H1 (cell line): ENCODE results near the gene KCNA10. TPM values are rescaled to one million over a fixed set of nuclear protein-coding genes. Genes with fewer than 3 reads are reported as not detected.
A peak's percentile ranks its signal among the peaks of the same experiment; 100 is the strongest.

Experiments
- CTCF ChIA-PET: fragments of 300-600 bp; sonication (Branson Sonifier 250); formaldehyde crosslinking; loops from one replicate; lab custom pipeline; 2021; ENCODE audit not compliant: partially characterized antibody; lab: Charles Lee
- POLR2A ChIA-PET: fragments of 300-600 bp; sonication (Branson Sonifier 250); formaldehyde crosslinking; loops from one replicate; lab custom pipeline; 2021; ENCODE audit warnings: inconsistent platforms; ENCODE audit not compliant: partially characterized antibody; lab: Charles Lee
- DNase-seq, 2 experiments: peaks; one replicate each; pipeline versions ENCODE4 v3.0.0 to v3.0.0-alpha.2; 2010 to 2022; ENCODE audit warnings: low spot score in 2 of 2, low read depth in 1 of 2, mixed read lengths in 1 of 2
- FAIRE-seq: peaks from 2 replicates; lab custom pipeline; 2011; peaks lifted over from hg19 to GRCh38; lab: Jason Lieb, UNC
- H2AFZ ChIP-seq: 2 replicates; pipeline ENCODE4 v1.8.1; 2012; ENCODE audit warnings: low read length, inconsistent platforms
- H2AK5ac ChIP-seq: 2 replicates; pipeline ENCODE4 v1.6.1; 2013; ENCODE audit warnings: low read depth, low read length
- H2BK120ac ChIP-seq: replicated peaks from 2 replicates; pipeline ENCODE3; 2013; ENCODE audit warnings: low read depth, low read length, inconsistent platforms
- H2BK12ac ChIP-seq: 2 replicates; pipeline ENCODE4 v1.6.1; 2013; ENCODE audit warnings: low read depth, low read length
- H2BK15ac ChIP-seq: 2 replicates; pipeline ENCODE4 v1.6.1; 2013; ENCODE audit warnings: low read length
- H2BK20ac ChIP-seq: 2 replicates; pipeline ENCODE4 v1.6.1; 2013; ENCODE audit warnings: low read length
- H2BK5ac ChIP-seq: 2 replicates; pipeline ENCODE4 v1.6.1; 2013; ENCODE audit warnings: low read depth, low read length
- H3K14ac ChIP-seq: 2 replicates; pipeline ENCODE4 v1.6.1; 2013; ENCODE audit warnings: inconsistent platforms; ENCODE audit not compliant: insufficient read length
- H3K18ac ChIP-seq: 2 replicates; pipeline ENCODE4 v1.6.1; 2013; ENCODE audit warnings: low read length; ENCODE audit errors: extremely low read depth
- H3K23ac ChIP-seq: 2 replicates; pipeline ENCODE4 v1.6.1; 2013; ENCODE audit warnings: inconsistent platforms; ENCODE audit not compliant: insufficient read length
- H3K23me2 ChIP-seq: 2 replicates; pipeline ENCODE4 v1.6.1; 2013; ENCODE audit warnings: low read depth, low read length
- H3K27ac ChIP-seq: 2 replicates; pipeline ENCODE4 v1.6.1; 2011; ENCODE audit warnings: low read depth, low read length, inconsistent platforms
- H3K27me3 ChIP-seq, 4 experiments: replicated peaks in 1 of 4; 1 replicate in 1 of 4; 2 replicates in 3 of 4; pipeline versions ENCODE4 v1.6.1 to v1.8.1; 2011 to 2013; ENCODE audit warnings: low read length in 3 of 4, mild to moderate bottlenecking in 3 of 4, inconsistent platforms in 2 of 4, mixed read lengths in 2 of 4, moderate library complexity in 1 of 4; ENCODE audit not compliant: control insufficient read depth in 3 of 4, insufficient read depth in 3 of 4; ENCODE audit errors: extremely low read depth in 1 of 4
- H3K36me3 ChIP-seq, 4 experiments: 2 replicates each; pipeline versions ENCODE4 v1.6.1 to v1.8.1; 2011 to 2013; ENCODE audit warnings: mild to moderate bottlenecking in 4 of 4, low read length in 3 of 4, moderate library complexity in 2 of 4, control low read depth in 1 of 4, inconsistent platforms in 1 of 4; ENCODE audit not compliant: insufficient read depth in 4 of 4, control insufficient read depth in 2 of 4
- H3K4ac ChIP-seq: replicated peaks from 2 replicates; pipeline ENCODE3; 2013; ENCODE audit warnings: low read length, low read depth, mixed read lengths, inconsistent platforms; ENCODE audit not compliant: insufficient read length
- H3K4me1 ChIP-seq, 4 experiments: replicated peaks in 1 of 4; 1 replicate in 1 of 4; 2 replicates in 3 of 4; pipeline versions ENCODE4 v1.6.1 to v1.8.1; 2011 to 2013; ENCODE audit warnings: low read length in 3 of 4, inconsistent platforms in 2 of 4, mixed read lengths in 1 of 4; ENCODE audit not compliant: insufficient read depth in 4 of 4, control insufficient read depth in 3 of 4
- H3K4me2 ChIP-seq, 2 experiments: 2 replicates each; pipeline versions ENCODE4 v1.6.1 to v1.8.1; 2011 to 2013; ENCODE audit warnings: low read depth in 2 of 2, low read length in 2 of 2, control low read depth in 1 of 2, inconsistent platforms in 1 of 2, mild to moderate bottlenecking in 1 of 2; ENCODE audit not compliant: insufficient read depth in 1 of 2
- H3K4me3 ChIP-seq, 4 experiments: fragments of 200-600, 300-600 bp in 1 of 4; sonication (generic), shearing (Covaris generic), sonication (Bioruptor Twin) in 1 of 4; 2 replicates each; pipeline versions ENCODE4 v1.5.1 to v1.8.1; 2011 to 2016; ENCODE audit warnings: low read length in 4 of 4, low read depth in 3 of 4, control low read depth in 2 of 4, inconsistent platforms in 2 of 4, mild to moderate bottlenecking in 2 of 4, mixed read lengths in 1 of 4, moderate library complexity in 1 of 4; ENCODE audit not compliant: insufficient read depth in 2 of 4; ENCODE audit errors: extremely low read depth in 1 of 4
- H3K56ac ChIP-seq: replicated peaks from 2 replicates; pipeline ENCODE3; 2013; ENCODE audit warnings: low read depth, mild to moderate bottlenecking, mixed read lengths, low read length, inconsistent platforms; ENCODE audit not compliant: insufficient read length
- H3K79me1 ChIP-seq: 2 replicates; pipeline ENCODE4 v1.6.1; 2013; ENCODE audit warnings: low read depth, low read length, control low read depth
- H3K79me2 ChIP-seq, 2 experiments: 2 replicates each; pipeline versions ENCODE4 v1.6.1 to v1.8.1; 2012 to 2013; ENCODE audit warnings: low read length in 2 of 2, mild to moderate bottlenecking in 2 of 2, inconsistent platforms in 1 of 2; ENCODE audit not compliant: insufficient read depth in 2 of 2, control insufficient read depth in 1 of 2
- H3K9ac ChIP-seq, 4 experiments: replicated peaks in 1 of 4; 1 replicate in 1 of 4; 2 replicates in 3 of 4; pipeline versions ENCODE4 v1.6.1 to v1.8.1; 2011 to 2013; ENCODE audit warnings: low read depth in 3 of 4, low read length in 3 of 4, control low read depth in 2 of 4, mild to moderate bottlenecking in 2 of 4, moderate library complexity in 2 of 4, inconsistent platforms in 1 of 4; ENCODE audit errors: extremely low read depth in 1 of 4
- H3K9me3 ChIP-seq, 2 experiments: 2 replicates each; pipeline versions ENCODE4 v1.6.1 to v1.8.1; 2012 to 2013; ENCODE audit warnings: mild to moderate bottlenecking in 2 of 2, moderate library complexity in 2 of 2, control low read depth in 1 of 2, inconsistent platforms in 1 of 2, low read depth in 1 of 2, low read length in 1 of 2, mixed read lengths in 1 of 2; ENCODE audit not compliant: insufficient read depth in 2 of 2
- H4K20me1 ChIP-seq, 2 experiments: replicated peaks in 1 of 2; 2 replicates each; pipeline versions ENCODE3 to v1.8.1; 2011 to 2013; ENCODE audit warnings: inconsistent platforms in 2 of 2, low read length in 2 of 2, mild to moderate bottlenecking in 1 of 2; ENCODE audit not compliant: insufficient read depth in 2 of 2, control insufficient read depth in 1 of 2
- H4K5ac ChIP-seq: 2 replicates; pipeline ENCODE4 v1.6.1; 2013; ENCODE audit warnings: low read length, low read depth, mixed read lengths, inconsistent platforms; ENCODE audit not compliant: insufficient read length
- H4K8ac ChIP-seq: 2 replicates; pipeline ENCODE4 v1.8.0; 2013; ENCODE audit warnings: mild to moderate bottlenecking, moderate library complexity, low read length, inconsistent platforms; ENCODE audit not compliant: insufficient read depth; ENCODE audit errors: extremely low read depth
- H4K91ac ChIP-seq: replicated peaks from 2 replicates; pipeline ENCODE3; 2013; ENCODE audit warnings: low read length, mixed read lengths, inconsistent platforms; ENCODE audit not compliant: insufficient read length
- BRCA1 ChIP-seq: IDR thresholded peaks from 2 replicates; pipeline ENCODE4 v1.6.1; 2012; ENCODE audit warnings: low read depth, low read length, improper control_type of control experiment
- PHF8 ChIP-seq: fragments of 200-600 bp; sonication (generic); conservative IDR thresholded peaks from 2 replicates; pipeline ENCODE4 v1.7.1; 2012; ENCODE audit warnings: low read depth, mild to moderate bottlenecking, inconsistent platforms, low read length, moderate library complexity
- POLR2AphosphoS5 ChIP-seq: IDR thresholded peaks from 2 replicates; pipeline ENCODE4 v1.6.1; 2011; ENCODE audit warnings: low read depth, low read length
- RAD21 ChIP-seq, 2 experiments: IDR thresholded peaks in 1 of 2; conservative IDR thresholded peaks in 1 of 2; 2 replicates each; pipeline ENCODE4 v1.6.1; 2011; ENCODE audit warnings: low read depth in 2 of 2, low read length in 2 of 2, improper control_type of control experiment in 1 of 2, inconsistent platforms in 1 of 2, mild to moderate bottlenecking in 1 of 2, moderate library complexity in 1 of 2
- SIN3A ChIP-seq, 2 experiments: IDR thresholded peaks in 1 of 2; conservative IDR thresholded peaks in 1 of 2; 2 replicates each; pipeline ENCODE4 v1.6.1; 2011 to 2012; ENCODE audit warnings: low read length in 2 of 2, improper control_type of control experiment in 1 of 2, low read depth in 1 of 2, mild to moderate bottlenecking in 1 of 2
- SP1 ChIP-seq: IDR thresholded peaks from 2 replicates; pipeline ENCODE4 v1.6.1; 2011; ENCODE audit warnings: low read depth, low read length
- SUZ12 ChIP-seq: fragments of 200-600 bp; sonication (generic); IDR thresholded peaks from 2 replicates; pipeline ENCODE4 v1.6.1; 2012; ENCODE audit warnings: mild to moderate bottlenecking, inconsistent platforms, low read length, moderate library complexity, mixed read lengths
- WGBS, 2 experiments: shearing (Covaris generic) in 1 of 2; methylation state at CpG; one replicate each; pipeline versions ENCODE4 v1.1.6 to v1.1.7; 2013 to 2015; ENCODE audit warnings: low lambda C conversion rate in 2 of 2, mixed read lengths in 2 of 2, inconsistent platforms in 1 of 2, low coverage in 1 of 2, missing lambda C conversion rate in 1 of 2; ENCODE audit not compliant: insufficient replicate concordance in 2 of 2, insufficient coverage in 1 of 2, insufficient read length in 1 of 2; ENCODE audit errors: extremely low coverage in 1 of 2, missing lambda C conversion rate in 1 of 2; 5-methylcytosine and 5-hydroxymethylcytosine counted together
- polyA plus RNA-seq, 7 experiments: library from polyadenylated mRNA; depleted of rRNA in 3 of 7; stranded (reverse) in 5 of 7; unstranded in 2 of 7; fragments of >200 nt in 5 of 7; fragments of 200-250 nt in 2 of 7; gene quantifications; 1 replicate in 5 of 7; 2 replicates in 1 of 7; 4 replicates in 1 of 7; pipeline versions ENCODE4 v1.2.1 to v1.2.3, GENCODE V29; 2011 to 2013; ENCODE audit warnings: missing spikeins in 2 of 7, mixed read lengths in 2 of 7
- total RNA-seq: library from RNA; stranded (reverse); fragmentation: NEBNext Ultra II Directional; extraction: Animal tissue kit (Norgen Biotek cat#: 25700); gene quantifications from 2 replicates; pipeline ENCODE4 v1.2.1, GENCODE V29; 2021
- TF ChIP-seq, protein P1 (sequence below), 3 experiments: IDR thresholded peaks; 1 replicate in 2 of 3; 2 replicates in 1 of 3; pipeline versions ENCODE4 v1.5.1 to v1.6.1; 2011; ENCODE audit warnings: low read length in 3 of 3, mild to moderate bottlenecking in 3 of 3, inconsistent platforms in 2 of 3, low read depth in 1 of 3, moderate library complexity in 1 of 3; ENCODE audit not compliant: insufficient read depth in 1 of 3; ENCODE audit errors: control extremely low read depth in 1 of 3

The KCNA10 gene
- total and polyA plus RNA-seq, 2 of the 8 experiments (the other 6 are each of a cell fraction or from before 2014, with no cell fraction given): not detected

GRCh38 chr1:110495926-110496600 lies 22.9 kb downstream of the KCNA10 start:
- TF ChIP-seq, protein P1, sequence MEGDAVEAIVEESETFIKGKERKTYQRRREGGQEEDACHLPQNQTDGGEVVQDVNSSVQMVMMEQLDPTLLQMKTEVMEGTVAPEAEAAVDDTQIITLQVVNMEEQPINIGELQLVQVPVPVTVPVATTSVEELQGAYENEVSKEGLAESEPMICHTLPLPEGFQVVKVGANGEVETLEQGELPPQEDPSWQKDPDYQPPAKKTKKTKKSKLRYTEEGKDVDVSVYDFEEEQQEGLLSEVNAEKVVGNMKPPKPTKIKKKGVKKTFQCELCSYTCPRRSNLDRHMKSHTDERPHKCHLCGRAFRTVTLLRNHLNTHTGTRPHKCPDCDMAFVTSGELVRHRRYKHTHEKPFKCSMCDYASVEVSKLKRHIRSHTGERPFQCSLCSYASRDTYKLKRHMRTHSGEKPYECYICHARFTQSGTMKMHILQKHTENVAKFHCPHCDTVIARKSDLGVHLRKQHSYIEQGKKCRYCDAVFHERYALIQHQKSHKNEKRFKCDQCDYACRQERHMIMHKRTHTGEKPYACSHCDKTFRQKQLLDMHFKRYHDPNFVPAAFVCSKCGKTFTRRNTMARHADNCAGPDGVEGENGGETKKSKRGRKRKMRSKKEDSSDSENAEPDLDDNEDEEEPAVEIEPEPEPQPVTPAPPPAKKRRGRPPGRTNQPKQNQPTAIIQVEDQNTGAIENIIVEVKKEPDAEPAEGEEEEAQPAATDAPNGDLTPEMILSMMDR (IDR thresholded peaks at IDR 0.05; ENCODE audit: control extremely low read depth in 1 of 3, insufficient read depth in 1 of 3, low read depth in 1 of 3, low read length in 3 of 3): peak; percentile 62 to 95 (median 93)
- no peak for TF ChIP-seq SIN3A (conservative IDR thresholded peaks at IDR 0.05 in 1 of 2, IDR thresholded peaks at IDR 0.05 in 1 of 2; ENCODE audit: low read depth in 1 of 2, low read length in 2 of 2)
- TF ChIP-seq POLR2AphosphoS5: no peak
- TF ChIP-seq SP1: no peak
- TF ChIP-seq SUZ12: no peak
- no peak for TF ChIP-seq BRCA1
- TF ChIP-seq RAD21 (IDR thresholded peaks at IDR 0.05 in 1 of 2, conservative IDR thresholded peaks at IDR 0.05 in 1 of 2; ENCODE audit: low read depth in 2 of 2, low read length in 2 of 2): peak; percentile 99 to 100
- TF ChIP-seq PHF8: no peak
- no peaks in the 10 kb centered on the region for H3K79me1 ChIP-seq
- 0 out of 2 replicates have a peak overlapping the region, but pooled peaks have one; percentile 77 for H2BK12ac ChIP-seq
- H3K56ac ChIP-seq: no peak overlapping the region
- no peak overlapping the region for H3K27ac ChIP-seq
- no peak overlapping the region for H3K4me3 ChIP-seq
- H3K4ac ChIP-seq: no peak overlapping the region
- H3K14ac ChIP-seq: no peak overlapping the region
- 0 out of 2 replicates have a peak overlapping the region, but pooled peaks have one; percentile 27 for H2BK20ac ChIP-seq
- H3K36me3 ChIP-seq: no peaks in the 10 kb centered on the region
- H3K27me3 ChIP-seq: no peaks in the 10 kb centered on the region
- no peak overlapping the region for H2AK5ac ChIP-seq
- peak overlapping the region; percentile 76; the same call in 1 of the 2 replicates for H2BK15ac ChIP-seq
- H4K8ac ChIP-seq: no peak overlapping the region
- ChIA-PET POLR2A (interaction anchor here (0.8 to 1.4 kb wide), 3 partner anchors 31 to 290 kb away, joined by 3 to 7 read pairs (median 3); partner anchors contain the start of gene RBM15), CTCF (interaction anchor here (0.6 to 7.4 kb wide), 104 partner anchors 9 to 1478 kb away, joined by 3 to 243 read pairs (median 4); partner anchors contain the start of genes KCNA10, KCNA2, KCNC4 and LAMTOR5)
- DNase-seq: peak; percentile 58 to 91
- H3K23me2 ChIP-seq: no peaks in the 10 kb centered on the region
- H2AFZ ChIP-seq: no peak overlapping the region
- no peaks in the 10 kb centered on the region for H3K9me3 ChIP-seq
- no peak overlapping the region for H2BK120ac ChIP-seq
- H4K20me1 ChIP-seq: no peaks in the 10 kb centered on the region
- FAIRE-seq: peak; percentile 94
- no peaks in the 10 kb centered on the region for H3K79me2 ChIP-seq
- H4K5ac ChIP-seq: no peak overlapping the region
- 39% methylated on average over 8 of the region's 8 CpGs; no CpG with 5 or more reads in 1 of the 2 experiments for WGBS, 2 experiments
- no peak overlapping the region for H2BK5ac ChIP-seq
- H3K18ac ChIP-seq: no peak overlapping the region
- peaks cover 6 to 11% (median 8%) of the 10 kb centered on the region in 4 experiments; a peak in 6 of 7 replicates for H3K4me1 ChIP-seq
- H3K4me2 ChIP-seq: no peak overlapping the region
- no peak overlapping the region for H3K9ac ChIP-seq
- H3K23ac ChIP-seq: no peak overlapping the region
- H4K91ac ChIP-seq: no peak overlapping the region
